Retinal pigment epithelial cell (primary cell): ENCODE data around the gene PLXNA2.

ENCODE experiments used
- DNase-seq: peaks from one replicate; pipeline ENCODE4 v3.0.0-alpha.2; 2010; ENCODE audit warnings: low read depth
- H3K4me3 ChIP-seq: 2 replicates; pipeline ENCODE4 v1.5.1; 2011; ENCODE audit warnings: mild to moderate bottlenecking, low read length, control low read depth, moderate library complexity
- CTCF ChIP-seq: conservative IDR thresholded peaks from 2 replicates; pipeline ENCODE4 v1.5.1; 2011; ENCODE audit warnings: low read depth, low read length, control low read depth, inconsistent platforms

PLXNA2 gene

GRCh38 chr1:208254862-208255261 is 10.7 kb upstream of the PLXNA2 start:
- no peak for TF ChIP-seq CTCF
- no peak for DNase-seq
- no peak overlapping the region for H3K4me3 ChIP-seq

- TF ChIP-seq CTCF, result no peak
- DNase-seq, result no peak
- no peak overlapping the region for H3K4me3 ChIP-seq
Observed at GRCh38 chr1:208254376-208254775, 10.2 kb upstream of the PLXNA2 start.

DNA sequence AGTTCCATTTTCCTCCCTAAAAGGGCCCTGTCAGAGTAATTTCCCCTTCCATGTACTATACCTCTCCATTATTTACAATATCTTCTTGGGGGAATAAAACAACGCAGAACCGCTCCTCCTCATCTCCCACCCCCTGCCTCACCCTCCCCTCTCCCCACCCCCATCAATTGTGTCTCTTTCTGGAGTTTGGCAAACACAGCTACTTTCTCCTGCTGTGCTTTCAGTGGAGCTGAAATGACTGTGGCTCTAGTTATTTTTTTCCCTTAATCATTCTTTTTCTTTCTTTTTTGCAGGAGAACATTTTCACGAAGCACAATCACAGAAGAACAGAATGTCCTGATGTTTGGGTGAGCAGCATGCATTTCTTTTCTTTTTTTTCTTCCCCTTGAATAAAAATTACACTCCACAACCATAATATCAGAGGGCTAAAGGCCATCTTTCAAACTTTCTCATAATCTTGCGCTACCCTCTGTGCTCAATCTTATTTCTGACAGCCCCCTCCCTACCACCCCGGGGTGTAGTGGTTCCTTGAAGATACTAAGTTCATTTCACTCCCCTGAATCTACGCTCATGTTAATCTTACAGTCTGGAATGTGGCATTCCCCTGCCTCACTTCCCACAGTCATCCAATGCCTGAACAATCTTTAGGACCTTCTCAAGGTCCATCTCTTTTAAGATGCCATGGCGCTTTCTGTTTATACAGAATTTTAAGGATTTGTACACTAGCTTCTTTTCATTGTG is 8.8 kb upstream of the PLXNA2 start:
- no peak for DNase-seq
- H3K4me3 ChIP-seq, result no peak overlapping the region
- TF ChIP-seq CTCF, result no peak

DNA sequence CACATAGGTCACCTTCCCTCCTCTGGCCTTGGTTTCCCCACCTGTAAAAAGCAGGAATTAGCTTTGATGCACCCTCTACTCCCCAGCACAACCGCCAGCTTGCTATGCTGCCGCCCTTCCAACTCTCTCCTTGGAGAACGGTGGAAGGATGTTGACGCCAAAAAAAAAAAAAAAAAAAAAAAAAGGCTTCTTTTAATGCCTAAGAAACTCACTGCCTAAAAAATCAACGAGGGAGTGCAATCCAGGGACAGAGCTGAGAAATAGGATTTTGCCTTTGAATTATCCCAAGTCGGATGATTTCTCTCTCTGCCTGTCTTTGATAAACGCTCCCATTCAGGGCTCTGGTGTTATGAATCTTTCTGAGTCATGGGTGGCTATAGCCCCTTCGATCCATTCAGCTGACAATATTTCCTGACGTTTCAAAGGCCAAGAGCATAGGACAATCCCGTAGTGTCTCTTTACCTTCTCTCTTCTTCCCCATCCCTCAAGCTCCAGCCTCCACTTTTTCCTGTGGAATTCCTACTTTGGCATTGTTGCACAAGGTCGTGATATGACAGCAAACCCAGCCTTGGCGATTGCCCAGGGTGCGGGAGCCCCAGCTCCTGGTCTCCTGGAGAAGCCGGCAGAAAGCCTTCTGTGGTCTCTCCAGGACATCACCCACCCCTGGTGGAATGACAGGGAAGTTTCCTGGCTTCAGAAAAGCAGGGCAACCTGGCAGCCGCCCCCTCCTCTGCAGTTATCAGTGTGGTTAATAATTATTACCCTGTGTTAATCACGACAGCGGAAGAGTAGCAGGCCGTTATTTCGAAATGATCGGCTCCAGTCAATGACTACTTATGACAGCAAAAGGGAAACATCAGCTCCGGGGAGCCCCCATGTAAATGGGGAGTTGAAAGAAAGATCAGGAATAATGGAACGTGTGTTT is 8.0 kb upstream of the PLXNA2 start:
- DNase-seq, result no peak
- no peak for TF ChIP-seq CTCF
- H3K4me3 ChIP-seq, result no peak overlapping the region

DNA sequence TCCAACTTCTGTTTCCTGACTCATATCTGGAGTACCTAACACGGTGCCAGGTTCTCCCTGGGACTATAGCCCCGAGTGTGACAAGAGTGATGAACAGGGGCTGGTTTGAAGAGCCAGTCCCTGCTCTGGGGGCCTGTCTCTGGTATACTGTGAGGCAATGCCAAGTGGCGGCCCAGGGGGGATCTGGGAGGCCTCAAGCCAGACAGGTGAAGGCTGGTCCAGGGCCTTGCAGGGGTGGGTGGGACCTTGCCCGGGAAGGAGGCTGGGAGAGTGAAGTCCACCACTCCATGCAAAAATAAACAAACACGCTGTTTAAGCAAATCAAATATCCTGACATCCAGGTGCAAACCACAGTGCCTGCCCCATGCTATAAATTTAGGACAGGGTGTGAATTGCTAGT is 6.8 kb upstream of the PLXNA2 start:
- H3K4me3 ChIP-seq, result no peak overlapping the region
- no peak for TF ChIP-seq CTCF
- DNase-seq, result no peak

GRCh38 chr1:208250613-208251012 is 6.4 kb upstream of the PLXNA2 start:
- no peak for DNase-seq
- no peak overlapping the region for H3K4me3 ChIP-seq
- TF ChIP-seq CTCF, result no peak
